Transverse colon (tissue), 3 donors: ENCODE data around the gene AFAP1L2.

Experiments
- CTCF ChIP-seq, 5 experiments: fragments of 200-600 bp in 3 of 5; fragments of 450-650 bp in 2 of 5; sonication (generic) in 3 of 5; IDR thresholded peaks; 1 replicate in 2 of 5; 2 replicates in 3 of 5; pipeline ENCODE4 v1.5.1; 2016 to 2017; ENCODE audit warnings: antibody characterized with exemption in 5 of 5, inconsistent platforms in 3 of 5, mild to moderate bottlenecking in 2 of 5, moderate library complexity in 1 of 5
- POLR2A ChIP-seq: fragments of 450-650 bp; IDR thresholded peaks from one replicate; pipeline ENCODE4 v1.6.1; 2016; ENCODE audit warnings: antibody characterized with exemption, mild to moderate bottlenecking, moderate library complexity

GRCh38 chr10:114326795-114327194 is 77.5 kb downstream of the AFAP1L2 start:
- TF ChIP-seq CTCF (IDR thresholded peaks at IDR 0.05): no peak
- no peak for TF ChIP-seq POLR2A
